Measurements from ENCODE around the gene THBS1.

Gene THBS1

GRCh38 chr15:39580485-39581241 lies at the start of gene THBS1:
Gene THBS1, plus strand, starts transcription at chr15:39581079. Its CDS starts 779 bp downstream, at chr15:39581858.
- DNase-seq: no peak

GRCh38 chr15:39534996-39535395 lies 45.9 kb upstream of the THBS1 start:
- DNase-seq: no peak

GRCh38 chr15:39535466-39535865 lies 45.4 kb upstream of the THBS1 start:
- DNase-seq: no peak

GRCh38 chr15:39538936-39539335 lies 41.9 kb upstream of the THBS1 start:
- DNase-seq: no peak

- DNase-seq: no peak
Measured at GRCh38 chr15:39539466-39539865, 41.4 kb upstream of the THBS1 start.

GRCh38 chr15:39539973-39540558 lies 40.8 kb upstream of the THBS1 start:
- DNase-seq: no peak

GRCh38 chr15:39542385-39543065 lies 38.4 kb upstream of the THBS1 start:
- no peak for DNase-seq

GRCh38 chr15:39543651-39544050 lies 37.2 kb upstream of the THBS1 start:
- no peak for DNase-seq

GRCh38 chr15:39546842-39547241 lies 34.0 kb upstream of the THBS1 start:
- DNase-seq: no peak

- DNase-seq: no peak
Measured at GRCh38 chr15:39548561-39548960, 32.3 kb upstream of the THBS1 start.

- no peak for DNase-seq
Measured at GRCh38 chr15:39549912-39550311, 31.0 kb upstream of the THBS1 start.

GRCh38 chr15:39551476-39551875 lies 29.4 kb upstream of the THBS1 start:
- DNase-seq: no peak

GRCh38 chr15:39552556-39552955 lies 28.3 kb upstream of the THBS1 start:
- no peak for DNase-seq

GRCh38 chr15:39553947-39554693 lies 26.8 kb upstream of the THBS1 start:
- no peak for DNase-seq

- DNase-seq: no peak
Measured at GRCh38 chr15:39554746-39555387, 26.0 kb upstream of the THBS1 start.

GRCh38 chr15:39555885-39556284 lies 25.0 kb upstream of the THBS1 start:
- DNase-seq: no peak

- DNase-seq: no peak
Measured at GRCh38 chr15:39556461-39556860, 24.4 kb upstream of the THBS1 start.

- no peak for DNase-seq
Measured at GRCh38 chr15:39558421-39558820, 22.5 kb upstream of the THBS1 start.

- no peak for DNase-seq
Measured at GRCh38 chr15:39564972-39565665, 15.8 kb upstream of the THBS1 start.

GRCh38 chr15:39565851-39566250 lies 15.0 kb upstream of the THBS1 start:
- DNase-seq: no peak

GRCh38 chr15:39573287-39573686 lies 7.6 kb upstream of the THBS1 start:
- no peak for DNase-seq

- DNase-seq: no peak
Measured at GRCh38 chr15:39573844-39574243, 7.0 kb upstream of the THBS1 start.
